ENCODE results near the gene LRRC74B.

- TF ChIP-seq POLR2A (IDR thresholded peaks at IDR 0.05; ENCODE audit: low read depth) (no peak), CTCF (IDR thresholded peaks at IDR 0.05) (no peak), POLR2AphosphoS5 (IDR thresholded peaks at IDR 0.05) (no peak), EP300 (IDR thresholded peaks at IDR 0.05) (no peak)
Measured at GRCh38 chr22:21032868-21033688, 12.7 kb upstream of the LRRC74B start.
